ENCODE data around the gene GLIS1. TPM values are rescaled to one million over a fixed set of nuclear protein-coding genes. Genes with fewer than 3 reads are reported as not detected.

The GLIS1 gene
- total RNA-seq, 1 donor from 2014 or later, result 17.4 TPM

- no peaks in the 10 kb centered on the region for H3K36me3 Mint-ChIP-seq (ENCODE audit: low read depth)
- no peaks in the 10 kb centered on the region for H3K27me3 Mint-ChIP-seq (ENCODE audit: low read depth)
- no peak overlapping the region for H3K27ac Mint-ChIP-seq (ENCODE audit: unreplicated experiment)
Measured at GRCh38 chr1:53463961-53464899, 274.7 kb downstream of the GLIS1 start.

DNA sequence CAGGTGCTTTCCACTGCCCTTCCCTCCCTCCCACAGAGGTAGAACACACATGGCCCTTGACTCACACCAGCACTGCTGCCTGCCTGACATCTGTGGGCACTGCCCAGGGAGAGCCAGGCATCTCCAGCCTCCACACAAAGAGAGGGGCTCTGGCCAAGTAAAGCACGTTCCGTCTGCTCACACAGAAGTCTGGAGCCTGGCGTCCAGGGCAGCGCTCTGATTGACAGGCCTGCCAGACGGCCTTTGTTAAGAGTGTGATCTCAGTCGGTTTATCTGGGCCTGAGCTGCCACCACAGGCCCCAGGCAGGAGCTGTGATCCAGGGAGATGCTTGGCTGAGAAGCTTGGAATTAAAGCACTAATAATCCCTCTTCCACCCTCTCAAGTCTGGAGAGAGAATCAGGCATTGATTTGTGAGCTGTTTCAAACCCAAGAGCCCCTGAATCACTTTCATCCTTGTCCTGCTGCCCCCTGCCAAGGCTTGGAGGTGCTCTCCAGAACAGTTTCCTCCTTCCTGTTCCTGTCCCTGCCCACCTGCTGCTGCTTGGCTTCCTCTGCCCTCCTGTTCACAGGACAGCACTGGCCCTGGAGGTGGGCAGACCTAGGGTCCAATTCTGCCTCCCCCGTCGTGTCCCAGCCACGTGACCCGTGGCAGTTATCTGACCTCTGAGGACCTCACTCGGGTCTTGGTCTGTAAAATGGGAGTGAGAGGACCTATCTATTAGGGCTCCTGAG lies 276.0 kb downstream of the GLIS1 start:
- H3K27ac Mint-ChIP-seq (ENCODE audit: unreplicated experiment), result no peak overlapping the region

More at GRCh38 chr1:53463961-53464899, 274.7 kb downstream of the GLIS1 start:
- TF ChIP-seq, protein P1, sequence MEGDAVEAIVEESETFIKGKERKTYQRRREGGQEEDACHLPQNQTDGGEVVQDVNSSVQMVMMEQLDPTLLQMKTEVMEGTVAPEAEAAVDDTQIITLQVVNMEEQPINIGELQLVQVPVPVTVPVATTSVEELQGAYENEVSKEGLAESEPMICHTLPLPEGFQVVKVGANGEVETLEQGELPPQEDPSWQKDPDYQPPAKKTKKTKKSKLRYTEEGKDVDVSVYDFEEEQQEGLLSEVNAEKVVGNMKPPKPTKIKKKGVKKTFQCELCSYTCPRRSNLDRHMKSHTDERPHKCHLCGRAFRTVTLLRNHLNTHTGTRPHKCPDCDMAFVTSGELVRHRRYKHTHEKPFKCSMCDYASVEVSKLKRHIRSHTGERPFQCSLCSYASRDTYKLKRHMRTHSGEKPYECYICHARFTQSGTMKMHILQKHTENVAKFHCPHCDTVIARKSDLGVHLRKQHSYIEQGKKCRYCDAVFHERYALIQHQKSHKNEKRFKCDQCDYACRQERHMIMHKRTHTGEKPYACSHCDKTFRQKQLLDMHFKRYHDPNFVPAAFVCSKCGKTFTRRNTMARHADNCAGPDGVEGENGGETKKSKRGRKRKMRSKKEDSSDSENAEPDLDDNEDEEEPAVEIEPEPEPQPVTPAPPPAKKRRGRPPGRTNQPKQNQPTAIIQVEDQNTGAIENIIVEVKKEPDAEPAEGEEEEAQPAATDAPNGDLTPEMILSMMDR (IDR thresholded peaks at IDR 0.05), result no peak
- Mint-ChIP-seq H3K9me3 (ENCODE audit: low read depth) (no peaks in the 10 kb centered on the region), H3K4me3 (ENCODE audit: unreplicated experiment) (no peak overlapping the region), H3K4me1 (ENCODE audit: low read depth) (peaks cover 8% of the 10 kb centered on the region)
- DNase-seq (ENCODE audit: low spot score), result no peak

DNA sequence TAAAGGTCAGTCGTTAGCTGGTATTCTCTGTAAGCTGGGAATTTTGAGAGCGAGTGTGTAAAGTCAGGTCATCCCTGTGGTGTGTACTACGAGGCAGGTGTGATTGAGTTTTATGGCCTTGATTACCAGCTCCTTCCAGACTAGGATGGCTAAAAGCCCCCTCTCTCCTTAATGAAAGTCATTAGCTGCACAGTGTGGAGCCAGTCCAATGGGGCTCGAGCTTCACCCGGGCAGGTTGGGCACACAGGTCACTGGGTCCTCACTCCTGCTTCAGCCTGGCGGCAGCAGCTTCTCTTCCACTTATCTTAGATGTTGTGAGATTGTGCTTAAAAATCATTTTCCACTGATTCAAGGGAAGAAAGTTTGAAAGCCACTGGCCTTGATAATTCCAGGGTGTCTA lies 276.8 kb downstream of the GLIS1 start:
- Mint-ChIP-seq H3K36me3 (ENCODE audit: low read depth) (no peaks in the 10 kb centered on the region), H3K4me3 (ENCODE audit: unreplicated experiment) (no peak overlapping the region), H3K27me3 (ENCODE audit: low read depth) (no peaks in the 10 kb centered on the region), H3K9me3 (ENCODE audit: low read depth) (no peaks in the 10 kb centered on the region), H3K4me1 (ENCODE audit: low read depth) (peaks cover 13% of the 10 kb centered on the region), H3K27ac (ENCODE audit: unreplicated experiment) (no peak overlapping the region)
- TF ChIP-seq, protein P1 (IDR thresholded peaks at IDR 0.05), result no peak
- DNase-seq (ENCODE audit: low spot score), result no peak

More for the DNA sequence above, 276.0 kb downstream of the GLIS1 start:
- Mint-ChIP-seq H3K4me1 (ENCODE audit: low read depth) (peaks cover 13% of the 10 kb centered on the region), H3K9me3 (ENCODE audit: low read depth) (no peaks in the 10 kb centered on the region), H3K27me3 (ENCODE audit: low read depth) (no peaks in the 10 kb centered on the region), H3K4me3 (ENCODE audit: unreplicated experiment) (no peak overlapping the region), H3K36me3 (ENCODE audit: low read depth) (no peaks in the 10 kb centered on the region)
- DNase-seq (ENCODE audit: low spot score), result no peak
- TF ChIP-seq, protein P1 (IDR thresholded peaks at IDR 0.05), result no peak

GRCh38 chr1:53461323-53462044 lies 277.5 kb downstream of the GLIS1 start:
- DNase-seq (ENCODE audit: low spot score), result no peak

More at GRCh38 chr1:53461323-53462044, 277.5 kb downstream of the GLIS1 start:
- H3K9me3 Mint-ChIP-seq (ENCODE audit: low read depth), result no peaks in the 10 kb centered on the region
- peaks cover 13% of the 10 kb centered on the region for H3K4me1 Mint-ChIP-seq (ENCODE audit: low read depth)
- H3K36me3 Mint-ChIP-seq (ENCODE audit: low read depth), result no peaks in the 10 kb centered on the region
- H3K27me3 Mint-ChIP-seq (ENCODE audit: low read depth), result no peaks in the 10 kb centered on the region
- no peak overlapping the region for H3K4me3 Mint-ChIP-seq (ENCODE audit: unreplicated experiment)
- TF ChIP-seq, protein P1 (IDR thresholded peaks at IDR 0.05), result no peak
- H3K27ac Mint-ChIP-seq (ENCODE audit: unreplicated experiment), result no peak overlapping the region
